HG02885 (cell line): ENCODE measurements around the gene MLH3.
A peak's percentile ranks its signal among the peaks of the same experiment; 100 is the strongest.

Source experiments
- ATAC-seq: cut with Tn5 transposase; IDR thresholded peaks from one replicate; pipeline ENCODE4 v1.9.1; 2021; ENCODE audit warnings: mild to moderate bottlenecking; ENCODE audit not compliant: unreplicated experiment, poor library complexity

Gene MLH3

GRCh38 chr14:75050852-75051555 is at the start of gene MLH3:
MLH3 (minus strand) TSS chr14:75051467; CDS start chr14:75049655, 1,812 bp downstream.
- ATAC-seq = peak; percentile 75

- ATAC-seq = no peak
Measured at GRCh38 chr14:75098682-75099081, 47.4 kb upstream of the MLH3 start.

DNA sequence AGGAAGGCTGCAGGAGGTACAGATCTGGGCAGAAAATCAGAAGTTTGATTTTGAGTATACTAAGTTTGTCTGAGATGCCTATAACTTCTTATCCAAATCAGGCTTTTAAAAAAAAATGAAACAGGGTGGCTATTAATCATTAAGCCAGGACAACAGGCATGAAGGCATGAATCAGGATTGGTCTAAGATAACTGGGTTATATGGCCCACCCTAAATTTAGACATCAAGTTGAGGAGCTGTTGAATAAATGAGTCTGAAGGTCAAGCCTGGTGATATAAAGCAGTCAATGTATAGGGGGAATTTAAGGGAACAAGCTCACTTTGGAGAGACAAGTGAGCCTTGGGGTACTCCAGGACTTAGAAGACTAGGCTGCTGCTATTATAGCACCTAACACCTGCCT is 46.9 kb upstream of the MLH3 start:
- no peak for ATAC-seq

GRCh38 chr14:75096959-75097358 is 45.7 kb upstream of the MLH3 start:
- no peak for ATAC-seq

DNA sequence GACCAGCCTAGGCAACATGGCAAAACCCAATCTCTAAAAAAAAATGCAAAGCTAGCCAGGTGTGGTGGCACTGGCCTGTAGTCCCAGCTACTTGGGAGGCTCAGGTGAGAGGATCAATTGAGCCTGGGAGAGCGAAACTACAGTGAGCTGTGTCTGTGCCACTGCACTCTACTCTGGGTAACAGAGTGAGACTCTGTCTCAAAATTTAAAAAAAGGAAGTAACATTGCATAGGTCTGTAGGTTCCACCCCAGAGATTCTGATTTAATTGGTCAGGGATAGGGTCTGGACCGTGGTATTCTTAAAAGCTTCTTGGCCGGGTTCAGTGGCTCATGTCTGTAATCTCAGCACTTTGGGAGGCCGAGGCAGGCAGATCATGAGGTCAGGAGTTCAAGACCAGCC is 44.4 kb upstream of the MLH3 start:
- ATAC-seq = no peak

- no peak for ATAC-seq
Measured at GRCh38 chr14:75094896-75095295, 43.6 kb upstream of the MLH3 start.

DNA sequence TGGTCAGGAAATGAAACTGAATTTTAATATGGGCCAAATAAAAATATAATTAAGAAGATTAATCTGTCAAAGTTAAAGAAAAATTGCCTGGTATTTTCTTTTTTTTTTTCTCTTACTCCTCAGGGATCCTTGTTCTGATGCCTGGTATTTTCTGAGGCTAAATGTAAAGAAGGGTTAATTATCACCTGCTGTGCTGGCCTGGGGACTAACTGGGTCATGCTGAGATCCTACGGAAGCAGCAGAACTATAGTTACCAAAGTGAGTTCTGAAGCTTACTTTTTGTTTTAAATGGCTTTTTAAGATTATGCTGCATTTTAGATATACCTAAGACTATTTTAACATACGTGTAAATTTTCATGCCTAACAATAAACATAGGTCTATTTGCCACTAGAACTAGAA is 41.4 kb upstream of the MLH3 start:
- ATAC-seq = no peak

- no peak for ATAC-seq
Measured at GRCh38 chr14:75091251-75091650, 40.0 kb upstream of the MLH3 start.

- ATAC-seq = no peak
Measured at GRCh38 chr14:75090353-75090752, 39.1 kb upstream of the MLH3 start.

GRCh38 chr14:75088566-75089373 is 37.5 kb upstream of the MLH3 start:
- no peak for ATAC-seq

- ATAC-seq = no peak
Measured at GRCh38 chr14:75088153-75088552, 36.9 kb upstream of the MLH3 start.

GRCh38 chr14:75084513-75084912 is 33.2 kb upstream of the MLH3 start:
- no peak for ATAC-seq

GRCh38 chr14:75083271-75083670 is 32.0 kb upstream of the MLH3 start:
- no peak for ATAC-seq

GRCh38 chr14:75081660-75082229 is 30.5 kb upstream of the MLH3 start:
- ATAC-seq = no peak

DNA sequence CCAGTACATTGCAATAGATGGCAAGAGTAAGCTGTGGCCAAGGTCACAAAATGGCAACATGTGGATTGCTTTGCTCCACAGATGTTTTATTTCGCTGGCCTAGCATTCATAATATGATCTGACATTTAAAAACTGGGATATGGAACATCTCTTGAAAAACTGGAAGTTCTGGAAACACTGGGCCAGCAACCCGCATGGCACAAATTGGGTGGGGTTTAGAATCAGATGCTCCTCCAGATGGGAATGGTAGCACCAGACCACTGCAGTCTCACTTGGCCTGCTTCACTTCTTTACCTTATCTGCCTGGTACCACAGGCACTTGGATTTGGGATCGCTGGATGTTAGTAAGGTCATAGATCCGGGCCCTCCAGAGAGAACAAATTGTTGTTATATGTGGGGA is 28.3 kb upstream of the MLH3 start:
- no peak for ATAC-seq

DNA sequence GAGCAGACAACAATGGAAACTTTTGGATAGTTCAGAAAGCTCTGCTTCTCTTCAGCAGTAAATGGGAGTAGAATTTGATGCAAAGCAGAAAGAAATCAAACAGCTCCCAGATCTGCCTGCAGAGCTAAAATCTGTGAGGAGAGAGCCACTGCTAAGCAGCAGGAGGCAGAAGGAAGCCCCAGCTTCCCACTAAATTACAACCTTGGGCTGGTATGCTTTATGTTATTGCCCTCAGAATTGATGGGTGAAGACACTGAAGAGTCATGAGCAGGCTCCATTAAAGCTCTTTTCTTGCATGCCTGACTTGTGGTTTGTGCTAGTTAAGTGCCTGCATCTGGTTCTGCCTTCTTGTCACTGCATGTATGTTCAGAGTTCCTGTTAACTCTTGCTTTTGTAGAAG is 26.5 kb upstream of the MLH3 start:
- no peak for ATAC-seq

GRCh38 chr14:75070383-75070782 is 19.1 kb upstream of the MLH3 start:
- no peak for ATAC-seq

DNA sequence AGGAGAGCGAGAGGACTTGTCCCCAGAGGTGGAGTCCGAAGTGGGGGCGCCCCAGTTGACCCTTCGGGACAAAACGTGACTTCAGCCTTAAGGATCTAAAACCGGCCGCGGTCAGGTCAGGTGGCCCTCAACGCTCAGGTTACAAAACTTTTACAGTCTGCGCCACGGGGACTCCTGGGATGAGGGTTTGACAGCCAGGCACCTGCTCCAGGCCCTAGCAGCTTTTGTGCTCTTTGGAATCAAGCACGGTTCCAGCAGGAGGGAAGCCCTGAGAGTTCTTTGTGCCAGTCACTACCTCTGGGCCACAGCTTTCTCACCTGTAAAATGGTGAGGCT is 18.5 kb upstream of the MLH3 start:
- ATAC-seq = no peak

- peak; percentile 86 for ATAC-seq
Measured at GRCh38 chr14:75069121-75069810, 18.0 kb upstream of the MLH3 start, which contains the start of gene ZC2HC1C. ZC2HC1C (plus strand) TSS chr14:75069641; CDS start chr14:75070574, 933 bp downstream.

- no peak for ATAC-seq
Measured at GRCh38 chr14:75068294-75069120, 17.2 kb upstream of the MLH3 start.
